Activated CD4-positive, alpha-beta T cell treated with anti-CD3 and anti-CD28 coated beads for 1 hour (primary cell): ENCODE results near the gene MKLN1.

ENCODE experiments used
- DNase-seq: peaks from one replicate; pipeline ENCODE4 v3.0.0-alpha.2; 2020

The MKLN1 gene

GRCh38 chr7:131471250-131472004, 143.8 kb downstream of the MKLN1 start:
- DNase-seq, result no peak

- no peak for DNase-seq
Measured at GRCh38 chr7:131476740-131477139, 149.1 kb downstream of the MKLN1 start.

- no peak for DNase-seq
Measured at GRCh38 chr7:131480384-131481315, 153.0 kb downstream of the MKLN1 start.

GRCh38 chr7:131482800-131483199, 155.1 kb downstream of the MKLN1 start:
- DNase-seq, result no peak

- DNase-seq, result no peak
Measured at GRCh38 chr7:131483586-131483985, 155.9 kb downstream of the MKLN1 start.

GRCh38 chr7:131486346-131486745, 158.7 kb downstream of the MKLN1 start:
- no peak for DNase-seq

GRCh38 chr7:131487217-131487616, 159.5 kb downstream of the MKLN1 start:
- no peak for DNase-seq

GRCh38 chr7:131488361-131488760, 160.7 kb downstream of the MKLN1 start:
- DNase-seq, result no peak

- DNase-seq, result no peak
Measured at GRCh38 chr7:131489196-131489595, 161.5 kb downstream of the MKLN1 start.

GRCh38 chr7:131489881-131490280, 162.2 kb downstream of the MKLN1 start:
- DNase-seq, result no peak

GRCh38 chr7:131493081-131493480, 165.4 kb downstream of the MKLN1 start:
- no peak for DNase-seq

- DNase-seq, result no peak
Measured at GRCh38 chr7:131493581-131493980, 165.9 kb downstream of the MKLN1 start.

- DNase-seq, result no peak
Measured at GRCh38 chr7:131494182-131494581, 166.5 kb downstream of the MKLN1 start.

GRCh38 chr7:131495669-131496498, 168.2 kb downstream of the MKLN1 start:
- no peak for DNase-seq

GRCh38 chr7:131497454-131497853, 169.8 kb downstream of the MKLN1 start:
- no peak for DNase-seq

GRCh38 chr7:131498237-131498885, 170.7 kb downstream of the MKLN1 start:
- DNase-seq, result no peak

GRCh38 chr7:131499801-131500200, 172.1 kb downstream of the MKLN1 start:
- no peak for DNase-seq

GRCh38 chr7:131500357-131500756, 172.7 kb downstream of the MKLN1 start:
- no peak for DNase-seq

- no peak for DNase-seq
Measured at GRCh38 chr7:131501422-131501821, 173.7 kb downstream of the MKLN1 start.

- no peak for DNase-seq
Measured at GRCh38 chr7:131501930-131502685, 174.4 kb downstream of the MKLN1 start.

GRCh38 chr7:131502810-131503508, 175.3 kb downstream of the MKLN1 start:
- no peak for DNase-seq
